GM23338 (cell line): ENCODE measurements around the gene IL22RA1. TPM values are rescaled to one million over a fixed set of nuclear protein-coding genes. Genes with fewer than 3 reads are reported as not detected.

Experiments
- ATAC-seq: fragments of 200-7000 bp; cut with Tn5 transposase; 3 replicates; pipeline ENCODE4 v1.9.1; 2020
- DNase-seq: peaks from one replicate; pipeline ENCODE4 v3.0.0-alpha.2; 2015; ENCODE audit warnings: low spot score
- H2AFZ ChIP-seq: fragments of 200-600 bp; sonication (generic); 2 replicates; pipeline ENCODE4 v1.8.0; 2016; ENCODE audit warnings: antibody characterized with exemption, mild to moderate bottlenecking, moderate library complexity
- H3F3A ChIP-seq: fragments of 200-600 bp; sonication (generic); replicated peaks from 2 replicates; pipeline ENCODE4 v1.8.0; 2017; ENCODE audit warnings: antibody characterized with exemption, mixed run types, low read depth
- H3K27ac ChIP-seq: fragments of 200-600 bp; sonication (generic); 2 replicates; pipeline ENCODE4 v1.6.1; 2016; ENCODE audit warnings: low read depth
- H3K27me3 ChIP-seq: fragments of 200-600 bp; sonication (generic); 2 replicates; pipeline ENCODE4 v1.8.0; 2016; ENCODE audit warnings: mild to moderate bottlenecking, mixed run types, moderate library complexity; ENCODE audit not compliant: insufficient read depth
- H3K36me3 ChIP-seq: fragments of 200-600 bp; sonication (generic); 2 replicates; pipeline ENCODE4 v1.8.0; 2016; ENCODE audit warnings: mild to moderate bottlenecking; ENCODE audit not compliant: insufficient read depth
- H3K4me1 ChIP-seq: fragments of 200-600 bp; sonication (generic); 2 replicates; pipeline ENCODE4 v1.8.0; 2016; ENCODE audit warnings: mild to moderate bottlenecking, moderate library complexity; ENCODE audit not compliant: insufficient read depth
- H3K4me2 ChIP-seq: fragments of 200-600 bp; sonication (generic); 2 replicates; pipeline ENCODE4 v1.7.1; 2017; ENCODE audit warnings: mixed run types
- H3K4me3 ChIP-seq: fragments of 200-600 bp; sonication (generic); 2 replicates; pipeline ENCODE4 v1.6.1; 2016; ENCODE audit warnings: mixed run types
- H3K79me2 ChIP-seq: fragments of 200-600 bp; sonication (generic); replicated peaks from 2 replicates; pipeline ENCODE4 v1.8.0; 2017; ENCODE audit warnings: mild to moderate bottlenecking; ENCODE audit not compliant: insufficient read depth
- H3K9me2 ChIP-seq: fragments of 200-600 bp; sonication (generic); 2 replicates; pipeline ENCODE4 v1.8.0; 2017; ENCODE audit not compliant: insufficient read depth
- H4K20me1 ChIP-seq: fragments of 200-600 bp; sonication (generic); replicated peaks from 2 replicates; pipeline ENCODE4 v1.8.0; 2017; ENCODE audit warnings: mild to moderate bottlenecking; ENCODE audit not compliant: insufficient read depth
- H3K27ac Mint-ChIP-seq: 2 replicates; pipeline ENCODE4 v1.8.0; 2020; ENCODE audit warnings: inconsistent platforms, mild to moderate bottlenecking, moderate library complexity, mixed read lengths
- H3K27me3 Mint-ChIP-seq: 3 replicates; pipeline ENCODE4 v1.8.0; 2022; ENCODE audit warnings: low read depth, mild to moderate bottlenecking, moderate library complexity, mixed read lengths, inconsistent platforms; ENCODE audit not compliant: insufficient read depth, poor library complexity
- H3K36me3 Mint-ChIP-seq: 3 replicates; pipeline ENCODE4 v1.8.0; 2021; ENCODE audit warnings: low read depth, mild to moderate bottlenecking, inconsistent platforms, moderate library complexity, mixed read lengths
- H3K4me1 Mint-ChIP-seq: 3 replicates; pipeline ENCODE4 v1.8.0; 2020; ENCODE audit warnings: mild to moderate bottlenecking, inconsistent platforms, mixed read lengths
- H3K4me3 Mint-ChIP-seq: 3 replicates; pipeline ENCODE4 v1.8.0; 2021; ENCODE audit warnings: moderate library complexity, mild to moderate bottlenecking, inconsistent platforms, mixed read lengths
- H3K9me3 Mint-ChIP-seq: 3 replicates; pipeline ENCODE4 v1.8.0; 2020; ENCODE audit warnings: moderate library complexity, mild to moderate bottlenecking, inconsistent platforms, mixed read lengths
- CREB1 ChIP-seq: fragments of 250-450 bp; sonication (Bioruptor Pico); IDR thresholded peaks from 2 replicates; pipeline ENCODE4 v1.5.0; 2020; ENCODE audit warnings: low read depth, mild to moderate bottlenecking, moderate library complexity
- ETS1 ChIP-seq: IDR thresholded peaks from 2 replicates; pipeline ENCODE4 v1.6.1; 2016; ENCODE audit warnings: antibody characterized with exemption
- EZH2 ChIP-seq: fragments of 200-600 bp; sonication (generic); IDR thresholded peaks from one replicate; pipeline ENCODE4 v1.8.0; 2017; ENCODE audit warnings: antibody characterized with exemption, mild to moderate bottlenecking, low read depth; ENCODE audit not compliant: unreplicated experiment
- EZH2phosphoT487 ChIP-seq: fragments of 200-600 bp; sonication (generic); IDR thresholded peaks from one replicate; pipeline ENCODE4 v1.8.1; 2018; ENCODE audit warnings: antibody characterized with exemption; ENCODE audit not compliant: unreplicated experiment
- JUNB ChIP-seq: IDR thresholded peaks from one replicate; pipeline ENCODE4 v1.6.1; 2016; ENCODE audit warnings: antibody characterized with exemption; ENCODE audit not compliant: unreplicated experiment
- NANOG ChIP-seq: IDR thresholded peaks from 2 replicates; pipeline ENCODE4 v1.6.1; 2016; ENCODE audit warnings: antibody characterized with exemption, borderline replicate concordance
- POLR2AphosphoS5 ChIP-seq: IDR thresholded peaks from 2 replicates; pipeline ENCODE4 v1.6.1; 2016; ENCODE audit warnings: antibody characterized with exemption, low read depth
- STAT1 ChIP-seq: IDR thresholded peaks from one replicate; pipeline ENCODE4 v1.6.1; 2016; ENCODE audit warnings: antibody characterized with exemption; ENCODE audit not compliant: unreplicated experiment
- ZNF114 ChIP-seq: fragments of 250-450 bp; sonication (Bioruptor Pico); IDR thresholded peaks from 2 replicates; pipeline ENCODE4 v1.5.0; 2020; ENCODE audit warnings: mild to moderate bottlenecking, moderate library complexity
- ZNF331 ChIP-seq: fragments of 250-450 bp; sonication (Bioruptor Pico); IDR thresholded peaks from 2 replicates; pipeline ENCODE4 v1.5.0; 2020; ENCODE audit warnings: low read depth, mild to moderate bottlenecking, moderate library complexity
- polyA plus RNA-seq: library from polyadenylated mRNA; unstranded; fragments of >200 nt; fragmentation: Nextera tagmentation; extraction: Ambion mirVana; gene quantifications from 2 replicates; pipeline ENCODE4 v1.2.1, GENCODE V29; 2016
- total RNA-seq: library from RNA; depleted of rRNA; stranded (reverse); fragments of >200 nt; shearing (Covaris generic); gene quantifications from 2 replicates; pipeline ENCODE4 v1.2.3, GENCODE V29; 2014
- TF ChIP-seq, protein P1 (sequence below): fragments of 250-450 bp; sonication (Bioruptor Pico); IDR thresholded peaks from 2 replicates; pipeline ENCODE4 v1.5.0; 2020; ENCODE audit warnings: mild to moderate bottlenecking, moderate library complexity
- TF ChIP-seq, protein P2 (sequence below): IDR thresholded peaks from one replicate; pipeline ENCODE4 v1.6.1; 2018; ENCODE audit warnings: antibody characterized with exemption; ENCODE audit not compliant: unreplicated experiment
- TF ChIP-seq, protein P3 (sequence below), 2 experiments: fragments of 200-600 bp in 1 of 2; sonication (generic) in 1 of 2; conservative IDR thresholded peaks; 2 replicates each; pipeline versions ENCODE4 v1.5.1 to v1.6.1; 2016 to 2017; ENCODE audit warnings: antibody characterized with exemption in 2 of 2, low read depth in 2 of 2, mild to moderate bottlenecking in 2 of 2, moderate library complexity in 1 of 2

IL22RA1 gene
- total and polyA plus RNA-seq, 2 experiments from 2014 or later, result 0.11 to 0.28 TPM

DNA sequence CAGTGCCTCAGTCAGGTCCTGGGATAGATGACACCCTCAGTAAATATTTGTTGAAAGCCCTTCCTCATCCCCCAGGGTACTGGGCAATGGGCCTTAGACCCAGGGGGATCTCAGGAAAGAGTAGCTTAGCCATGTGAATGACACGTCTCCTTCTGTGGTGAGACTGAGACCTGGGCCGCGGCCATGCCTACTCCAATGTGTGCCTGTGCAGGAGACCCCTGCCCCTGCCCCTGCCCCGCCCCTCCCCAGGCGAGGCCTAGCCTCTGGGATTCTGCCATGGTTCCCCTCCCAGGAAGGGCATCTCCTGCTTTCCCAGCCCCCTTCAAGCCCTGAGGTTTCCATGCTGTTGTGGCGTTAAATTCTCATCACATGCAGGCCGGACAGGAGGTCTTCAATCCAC lies 38.1 kb downstream of the IL22RA1 start:
- peaks cover 14% of the 10 kb centered on the region for H3K4me1 Mint-ChIP-seq

More for the DNA sequence above, 38.1 kb downstream of the IL22RA1 start:
- Histone ChIP-seq H3K79me2 (no peaks in the 10 kb centered on the region), H3K4me1 (no peaks in the 10 kb centered on the region), H3K4me2 (no peak overlapping the region), H3K4me3 (no peak overlapping the region), H3K27me3 (no peaks in the 10 kb centered on the region), H3F3A (no peaks in the 10 kb centered on the region), H3K36me3 (no peaks in the 10 kb centered on the region), H4K20me1 (no peaks in the 10 kb centered on the region), H3K9me2 (no peaks in the 10 kb centered on the region), H3K27ac (no peak overlapping the region), H2AFZ (no peak overlapping the region)
- Mint-ChIP-seq H3K27ac (no peak overlapping the region), H3K36me3 (no peaks in the 10 kb centered on the region), H3K9me3 (no peaks in the 10 kb centered on the region), H3K27me3 (peaks cover 11% of the 10 kb centered on the region), H3K4me3 (no peak overlapping the region)
- DNase-seq (no peak), ATAC-seq (no peak)
- TF ChIP-seq EZH2phosphoT487 (no peak), POLR2AphosphoS5 (no peak), STAT1 (no peak), ZNF114 (CRISPR knock-in tag) (no peak), ETS1 (no peak), CREB1 (CRISPR knock-in tag) (no peak), NANOG (no peak), ZNF331 (CRISPR knock-in tag) (no peak), JUNB (no peak), EZH2 (no peak)
- TF ChIP-seq, protein P1, sequence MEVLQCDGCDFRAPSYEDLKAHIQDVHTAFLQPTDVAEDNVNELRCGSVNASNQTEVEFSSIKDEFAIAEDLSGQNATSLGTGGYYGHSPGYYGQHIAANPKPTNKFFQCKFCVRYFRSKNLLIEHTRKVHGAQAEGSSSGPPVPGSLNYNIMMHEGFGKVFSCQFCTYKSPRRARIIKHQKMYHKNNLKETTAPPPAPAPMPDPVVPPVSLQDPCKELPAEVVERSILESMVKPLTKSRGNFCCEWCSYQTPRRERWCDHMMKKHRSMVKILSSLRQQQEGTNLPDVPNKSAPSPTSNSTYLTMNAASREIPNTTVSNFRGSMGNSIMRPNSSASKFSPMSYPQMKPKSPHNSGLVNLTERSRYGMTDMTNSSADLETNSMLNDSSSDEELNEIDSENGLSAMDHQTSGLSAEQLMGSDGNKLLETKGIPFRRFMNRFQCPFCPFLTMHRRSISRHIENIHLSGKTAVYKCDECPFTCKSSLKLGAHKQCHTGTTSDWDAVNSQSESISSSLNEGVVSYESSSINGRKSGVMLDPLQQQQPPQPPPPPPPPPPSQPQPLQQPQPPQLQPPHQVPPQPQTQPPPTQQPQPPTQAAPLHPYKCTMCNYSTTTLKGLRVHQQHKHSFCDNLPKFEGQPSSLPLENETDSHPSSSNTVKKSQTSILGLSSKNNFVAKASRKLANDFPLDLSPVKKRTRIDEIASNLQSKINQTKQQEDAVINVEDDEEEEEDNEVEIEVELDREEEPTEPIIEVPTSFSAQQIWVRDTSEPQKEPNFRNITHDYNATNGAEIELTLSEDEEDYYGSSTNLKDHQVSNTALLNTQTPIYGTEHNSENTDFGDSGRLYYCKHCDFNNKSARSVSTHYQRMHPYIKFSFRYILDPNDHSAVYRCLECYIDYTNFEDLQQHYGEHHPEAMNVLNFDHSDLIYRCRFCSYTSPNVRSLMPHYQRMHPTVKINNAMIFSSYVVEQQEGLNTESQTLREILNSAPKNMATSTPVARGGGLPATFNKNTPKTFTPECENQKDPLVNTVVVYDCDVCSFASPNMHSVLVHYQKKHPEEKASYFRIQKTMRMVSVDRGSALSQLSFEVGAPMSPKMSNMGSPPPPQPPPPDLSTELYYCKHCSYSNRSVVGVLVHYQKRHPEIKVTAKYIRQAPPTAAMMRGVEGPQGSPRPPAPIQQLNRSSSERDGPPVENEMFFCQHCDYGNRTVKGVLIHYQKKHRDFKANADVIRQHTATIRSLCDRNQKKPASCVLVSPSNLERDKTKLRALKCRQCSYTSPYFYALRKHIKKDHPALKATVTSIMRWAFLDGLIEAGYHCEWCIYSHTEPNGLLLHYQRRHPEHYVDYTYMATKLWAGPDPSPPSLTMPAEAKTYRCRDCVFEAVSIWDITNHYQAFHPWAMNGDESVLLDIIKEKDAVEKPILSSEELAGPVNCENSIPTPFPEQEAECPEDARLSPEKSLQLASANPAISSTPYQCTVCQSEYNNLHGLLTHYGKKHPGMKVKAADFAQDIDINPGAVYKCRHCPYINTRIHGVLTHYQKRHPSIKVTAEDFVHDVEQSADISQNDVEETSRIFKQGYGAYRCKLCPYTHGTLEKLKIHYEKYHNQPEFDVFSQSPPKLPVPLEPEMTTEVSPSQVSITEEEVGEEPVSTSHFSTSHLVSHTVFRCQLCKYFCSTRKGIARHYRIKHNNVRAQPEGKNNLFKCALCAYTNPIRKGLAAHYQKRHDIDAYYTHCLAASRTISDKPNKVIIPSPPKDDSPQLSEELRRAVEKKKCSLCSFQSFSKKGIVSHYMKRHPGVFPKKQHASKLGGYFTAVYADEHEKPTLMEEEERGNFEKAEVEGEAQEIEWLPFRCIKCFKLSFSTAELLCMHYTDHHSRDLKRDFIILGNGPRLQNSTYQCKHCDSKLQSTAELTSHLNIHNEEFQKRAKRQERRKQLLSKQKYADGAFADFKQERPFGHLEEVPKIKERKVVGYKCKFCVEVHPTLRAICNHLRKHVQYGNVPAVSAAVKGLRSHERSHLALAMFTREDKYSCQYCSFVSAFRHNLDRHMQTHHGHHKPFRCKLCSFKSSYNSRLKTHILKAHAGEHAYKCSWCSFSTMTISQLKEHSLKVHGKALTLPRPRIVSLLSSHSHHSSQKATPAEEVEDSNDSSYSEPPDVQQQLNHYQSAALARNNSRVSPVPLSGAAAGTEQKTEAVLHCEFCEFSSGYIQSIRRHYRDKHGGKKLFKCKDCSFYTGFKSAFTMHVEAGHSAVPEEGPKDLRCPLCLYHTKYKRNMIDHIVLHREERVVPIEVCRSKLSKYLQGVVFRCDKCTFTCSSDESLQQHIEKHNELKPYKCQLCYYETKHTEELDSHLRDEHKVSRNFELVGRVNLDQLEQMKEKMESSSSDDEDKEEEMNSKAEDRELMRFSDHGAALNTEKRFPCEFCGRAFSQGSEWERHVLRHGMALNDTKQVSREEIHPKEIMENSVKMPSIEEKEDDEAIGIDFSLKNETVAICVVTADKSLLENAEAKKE, result no peak
- TF ChIP-seq, protein P2, sequence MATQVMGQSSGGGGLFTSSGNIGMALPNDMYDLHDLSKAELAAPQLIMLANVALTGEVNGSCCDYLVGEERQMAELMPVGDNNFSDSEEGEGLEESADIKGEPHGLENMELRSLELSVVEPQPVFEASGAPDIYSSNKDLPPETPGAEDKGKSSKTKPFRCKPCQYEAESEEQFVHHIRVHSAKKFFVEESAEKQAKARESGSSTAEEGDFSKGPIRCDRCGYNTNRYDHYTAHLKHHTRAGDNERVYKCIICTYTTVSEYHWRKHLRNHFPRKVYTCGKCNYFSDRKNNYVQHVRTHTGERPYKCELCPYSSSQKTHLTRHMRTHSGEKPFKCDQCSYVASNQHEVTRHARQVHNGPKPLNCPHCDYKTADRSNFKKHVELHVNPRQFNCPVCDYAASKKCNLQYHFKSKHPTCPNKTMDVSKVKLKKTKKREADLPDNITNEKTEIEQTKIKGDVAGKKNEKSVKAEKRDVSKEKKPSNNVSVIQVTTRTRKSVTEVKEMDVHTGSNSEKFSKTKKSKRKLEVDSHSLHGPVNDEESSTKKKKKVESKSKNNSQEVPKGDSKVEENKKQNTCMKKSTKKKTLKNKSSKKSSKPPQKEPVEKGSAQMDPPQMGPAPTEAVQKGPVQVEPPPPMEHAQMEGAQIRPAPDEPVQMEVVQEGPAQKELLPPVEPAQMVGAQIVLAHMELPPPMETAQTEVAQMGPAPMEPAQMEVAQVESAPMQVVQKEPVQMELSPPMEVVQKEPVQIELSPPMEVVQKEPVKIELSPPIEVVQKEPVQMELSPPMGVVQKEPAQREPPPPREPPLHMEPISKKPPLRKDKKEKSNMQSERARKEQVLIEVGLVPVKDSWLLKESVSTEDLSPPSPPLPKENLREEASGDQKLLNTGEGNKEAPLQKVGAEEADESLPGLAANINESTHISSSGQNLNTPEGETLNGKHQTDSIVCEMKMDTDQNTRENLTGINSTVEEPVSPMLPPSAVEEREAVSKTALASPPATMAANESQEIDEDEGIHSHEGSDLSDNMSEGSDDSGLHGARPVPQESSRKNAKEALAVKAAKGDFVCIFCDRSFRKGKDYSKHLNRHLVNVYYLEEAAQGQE, result no peak
- TF ChIP-seq, protein P3, sequence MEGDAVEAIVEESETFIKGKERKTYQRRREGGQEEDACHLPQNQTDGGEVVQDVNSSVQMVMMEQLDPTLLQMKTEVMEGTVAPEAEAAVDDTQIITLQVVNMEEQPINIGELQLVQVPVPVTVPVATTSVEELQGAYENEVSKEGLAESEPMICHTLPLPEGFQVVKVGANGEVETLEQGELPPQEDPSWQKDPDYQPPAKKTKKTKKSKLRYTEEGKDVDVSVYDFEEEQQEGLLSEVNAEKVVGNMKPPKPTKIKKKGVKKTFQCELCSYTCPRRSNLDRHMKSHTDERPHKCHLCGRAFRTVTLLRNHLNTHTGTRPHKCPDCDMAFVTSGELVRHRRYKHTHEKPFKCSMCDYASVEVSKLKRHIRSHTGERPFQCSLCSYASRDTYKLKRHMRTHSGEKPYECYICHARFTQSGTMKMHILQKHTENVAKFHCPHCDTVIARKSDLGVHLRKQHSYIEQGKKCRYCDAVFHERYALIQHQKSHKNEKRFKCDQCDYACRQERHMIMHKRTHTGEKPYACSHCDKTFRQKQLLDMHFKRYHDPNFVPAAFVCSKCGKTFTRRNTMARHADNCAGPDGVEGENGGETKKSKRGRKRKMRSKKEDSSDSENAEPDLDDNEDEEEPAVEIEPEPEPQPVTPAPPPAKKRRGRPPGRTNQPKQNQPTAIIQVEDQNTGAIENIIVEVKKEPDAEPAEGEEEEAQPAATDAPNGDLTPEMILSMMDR (conservative IDR thresholded peaks at IDR 0.05; ENCODE audit: low read depth in 2 of 2), result no peak
